GM12892 (cell line): ENCODE results near the gene PPP3CA.

Source experiments
- DNase-seq: peaks from one replicate; pipeline ENCODE4 v3.0.0; 2011; ENCODE audit not compliant: insufficient read length
- FAIRE-seq: peaks from 2 replicates; lab custom pipeline; 2011; peaks lifted over from hg19 to GRCh38; lab: Jason Lieb, UNC
- POLR2A ChIP-seq: IDR thresholded peaks from 2 replicates; pipeline ENCODE4 v1.6.1; 2011; ENCODE audit warnings: low read depth, low read length, control low read depth
- POLR2AphosphoS5 ChIP-seq: IDR thresholded peaks from 2 replicates; pipeline ENCODE4 v1.6.1; 2011; ENCODE audit warnings: low read depth, low read length, control low read depth
- TAF1 ChIP-seq: IDR thresholded peaks from 2 replicates; pipeline ENCODE4 v1.6.1; 2011; ENCODE audit warnings: low read depth, mild to moderate bottlenecking, control low read depth, low read length, borderline replicate concordance

PPP3CA gene

DNA sequence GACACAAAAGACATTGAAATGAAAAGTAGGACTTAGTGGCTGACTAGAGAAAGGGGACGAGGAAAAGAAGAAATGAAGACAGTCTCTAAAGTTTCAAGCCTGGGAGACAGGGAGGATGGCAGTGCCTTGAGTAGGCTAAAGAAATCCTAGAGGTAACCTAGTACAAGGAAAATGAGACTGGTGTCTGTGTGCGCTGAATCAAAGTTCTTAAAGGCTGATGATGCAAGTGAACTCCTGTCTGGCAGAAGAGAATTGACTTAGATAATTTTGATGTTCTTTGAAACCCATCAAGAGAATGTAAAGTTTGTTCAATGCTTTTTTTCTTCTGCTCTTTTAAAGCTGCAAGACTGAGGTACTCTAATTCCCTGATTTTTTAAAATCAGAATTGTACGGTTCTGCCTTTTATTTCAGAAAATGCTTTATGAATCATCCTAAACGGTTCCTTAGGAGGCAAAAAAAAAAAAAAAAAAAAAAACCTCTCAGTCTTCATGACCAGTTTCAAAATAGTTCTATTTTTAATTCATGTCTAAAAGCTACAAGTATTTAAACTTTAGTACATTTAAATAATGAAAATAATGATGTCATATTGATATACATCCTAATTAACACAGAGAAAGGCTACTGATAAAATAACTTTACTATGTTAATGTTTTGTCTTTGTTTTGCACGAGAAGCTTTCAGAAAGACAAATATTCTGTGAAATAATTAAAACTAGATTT, 189.8 kb downstream of the PPP3CA start:
- DNase-seq (no peak), FAIRE-seq (no peak)
- TF ChIP-seq TAF1 (no peak), POLR2A (no peak), POLR2AphosphoS5 (no peak)

DNA sequence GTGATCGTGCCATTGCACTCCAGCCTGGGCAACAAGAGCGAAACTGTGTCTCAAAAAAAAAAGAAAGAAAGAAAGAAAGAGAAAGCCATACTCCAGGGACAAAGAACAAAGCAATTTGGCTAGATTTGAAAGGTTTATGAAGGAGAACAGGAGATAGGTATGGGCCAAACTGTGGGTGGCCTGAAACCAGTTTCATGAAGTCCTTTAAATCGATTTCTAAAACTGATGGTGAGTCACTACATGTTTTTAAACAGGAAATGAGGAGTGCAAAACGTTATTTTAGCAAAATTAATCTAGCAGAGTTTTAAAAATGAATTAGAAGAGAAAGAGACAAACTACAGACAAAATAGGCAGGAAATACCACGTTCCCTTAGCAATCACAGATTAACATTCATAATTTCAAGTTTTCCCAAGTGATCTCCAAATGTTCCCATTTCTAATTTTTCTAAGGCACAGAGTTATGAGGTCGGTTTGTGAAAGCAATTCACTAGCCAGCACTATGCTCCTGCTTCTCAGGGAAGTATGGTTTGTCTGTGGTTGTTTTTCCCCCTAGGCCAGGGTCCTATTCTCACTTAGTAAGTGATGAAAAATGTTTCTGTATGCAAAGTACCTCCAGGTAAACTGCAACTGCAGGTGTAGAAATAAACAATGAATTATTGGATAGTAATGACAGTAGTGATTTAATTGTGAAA, 190.6 kb downstream of the PPP3CA start:
- FAIRE-seq (peak; percentile 83), DNase-seq (no peak)
- TF ChIP-seq POLR2AphosphoS5 (no peak), TAF1 (no peak), POLR2A (no peak)

DNA sequence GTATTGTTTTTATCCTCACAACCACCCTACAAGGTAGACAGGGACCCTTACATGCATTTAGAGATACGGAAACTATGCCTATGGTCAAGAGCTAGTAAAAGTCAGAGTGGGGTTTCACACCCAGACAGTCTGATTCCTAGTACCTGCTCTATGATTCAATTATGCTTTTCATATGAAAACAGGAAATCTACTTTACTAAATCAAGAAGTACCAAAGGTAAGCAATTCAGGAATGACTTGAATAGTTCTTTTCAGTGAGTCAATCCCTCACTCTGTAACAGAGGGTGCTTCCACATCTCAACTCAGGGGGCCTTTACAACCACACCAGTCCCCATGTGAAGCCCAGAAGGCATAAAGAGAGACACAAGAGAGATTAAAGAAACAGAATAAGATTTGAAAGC, 191.4 kb downstream of the PPP3CA start:
- FAIRE-seq (no peak), DNase-seq (no peak)
- no peak for TF ChIP-seq TAF1
- no peak for TF ChIP-seq POLR2AphosphoS5
- TF ChIP-seq POLR2A = no peak

DNA sequence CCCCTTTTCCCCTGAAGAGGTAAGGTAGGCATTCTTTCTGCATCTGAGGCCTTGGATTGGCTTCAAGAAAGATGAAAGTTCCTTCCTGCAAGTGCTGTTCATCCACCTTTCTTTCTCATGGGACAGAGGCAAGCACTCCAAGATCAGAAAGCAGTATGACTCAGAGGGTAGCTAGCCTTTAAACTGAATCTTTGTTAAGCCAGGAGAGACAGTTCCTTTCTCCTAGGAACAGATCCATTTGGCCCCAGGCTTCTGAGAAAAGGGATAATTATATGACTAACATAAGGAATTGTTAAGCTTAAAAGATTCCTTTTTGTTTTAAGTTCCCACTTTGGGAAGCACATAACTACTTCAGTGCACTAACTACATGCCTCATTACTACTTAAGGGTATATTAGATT, 192.0 kb downstream of the PPP3CA start:
- FAIRE-seq (no peak), DNase-seq (no peak)
- TF ChIP-seq POLR2AphosphoS5 = no peak
- no peak for TF ChIP-seq POLR2A
- TF ChIP-seq TAF1 = no peak

GRCh38 chr4:101153653-101154052, 193.7 kb downstream of the PPP3CA start:
- TF ChIP-seq POLR2A (no peak), TAF1 (no peak), POLR2AphosphoS5 (no peak)
- FAIRE-seq (no peak), DNase-seq (no peak)

GRCh38 chr4:101152521-101152920, 194.8 kb downstream of the PPP3CA start:
- FAIRE-seq = no peak
- TF ChIP-seq POLR2AphosphoS5 (no peak), POLR2A (no peak), TAF1 (no peak)
- DNase-seq = no peak

GRCh38 chr4:101148551-101148950, 198.8 kb downstream of the PPP3CA start:
- DNase-seq (no peak), FAIRE-seq (no peak)
- TF ChIP-seq TAF1 (no peak), POLR2AphosphoS5 (no peak), POLR2A (no peak)

- TF ChIP-seq POLR2AphosphoS5 = no peak
- no peak for TF ChIP-seq TAF1
- no peak for TF ChIP-seq POLR2A
- DNase-seq = no peak
- no peak for FAIRE-seq
Observed at GRCh38 chr4:101147283-101147682, 200.0 kb downstream of the PPP3CA start.

DNA sequence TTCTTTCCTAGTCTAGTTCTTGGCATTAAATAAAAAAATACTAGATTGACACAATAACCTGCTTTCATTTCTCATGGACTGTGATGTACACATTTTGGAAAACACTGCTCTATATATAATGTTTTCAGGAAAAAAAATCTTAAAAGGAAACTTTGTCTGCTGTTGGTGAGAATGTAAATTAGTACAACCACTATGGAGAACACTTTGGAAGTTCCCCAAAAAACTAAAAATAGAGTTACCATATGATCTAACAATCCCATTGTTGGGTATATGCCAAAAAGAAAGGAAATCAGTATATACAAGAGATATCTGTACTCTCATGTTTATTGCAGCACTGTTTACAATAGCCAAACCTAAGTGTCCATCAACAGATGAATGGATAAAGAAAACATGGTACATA, 202.3 kb downstream of the PPP3CA start:
- FAIRE-seq (no peak), DNase-seq (no peak)
- TF ChIP-seq TAF1 (no peak), POLR2AphosphoS5 (no peak), POLR2A (no peak)

DNA sequence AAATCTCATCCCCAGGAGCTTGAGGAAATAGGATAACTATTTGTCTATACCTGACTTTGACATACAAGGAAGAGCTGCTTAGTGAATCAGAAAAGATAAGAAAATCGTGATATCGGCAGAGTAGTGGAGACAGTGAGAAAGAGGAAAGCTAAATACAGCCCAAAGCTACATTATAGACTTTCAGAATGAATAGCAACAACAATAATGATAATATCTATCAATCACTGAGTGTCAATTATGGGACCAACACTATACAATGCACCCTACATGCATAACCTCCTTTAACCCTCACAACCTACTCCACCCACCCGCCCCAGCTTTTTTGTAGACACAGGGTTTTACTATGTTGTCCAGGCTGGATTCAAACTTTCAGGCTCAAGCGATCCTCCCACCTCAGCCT, 205.1 kb downstream of the PPP3CA start:
- no peak for DNase-seq
- no peak for FAIRE-seq
- TF ChIP-seq POLR2AphosphoS5 = no peak
- TF ChIP-seq TAF1 = no peak
- TF ChIP-seq POLR2A = no peak

- DNase-seq (no peak), FAIRE-seq (no peak)
- TF ChIP-seq POLR2AphosphoS5 (no peak), POLR2A (no peak), TAF1 (no peak)
Observed at GRCh38 chr4:101141855-101142254, 205.5 kb downstream of the PPP3CA start.

- DNase-seq = no peak
- peak; percentile 85 for FAIRE-seq
- no peak for TF ChIP-seq POLR2A
- no peak for TF ChIP-seq POLR2AphosphoS5
- no peak for TF ChIP-seq TAF1
Observed at GRCh38 chr4:101141230-101141629, 206.1 kb downstream of the PPP3CA start.
